Bone marrow (tissue), 2 donors: Measurements from ENCODE around the gene PPARG.
"Not testable (repeated sequence)": the region's sequence is repeated elsewhere in the genome, so short reads cannot be mapped to it uniquely, and the experiment has no call there.

Experiments used
- DNase-seq, 2 donors: peaks; one replicate each; lab custom pipeline; 2025; lab: John Stamatoyannopoulos, UW

Gene PPARG

GRCh38 chr3:12464181-12464580, 175.3 kb downstream of the PPARG start:
- DNase-seq: no peak

- DNase-seq: no peak
Measured at GRCh38 chr3:12465151-12465835, 176.4 kb downstream of the PPARG start.

- DNase-seq: no peak
Measured at GRCh38 chr3:12465836-12466225, 177.0 kb downstream of the PPARG start.

- no peak for DNase-seq
Measured at GRCh38 chr3:12467746-12468145, 178.9 kb downstream of the PPARG start.

GRCh38 chr3:12468276-12468675, 179.4 kb downstream of the PPARG start:
- no peak for DNase-seq

GRCh38 chr3:12468757-12469156, 179.9 kb downstream of the PPARG start:
- no peak for DNase-seq

GRCh38 chr3:12469222-12469621, 180.4 kb downstream of the PPARG start:
- DNase-seq: not testable (repeated sequence)

- no peak for DNase-seq
Measured at GRCh38 chr3:12470111-12470510, 181.2 kb downstream of the PPARG start.

- DNase-seq: no peak
Measured at GRCh38 chr3:12470680-12471079, 181.8 kb downstream of the PPARG start.

GRCh38 chr3:12471241-12471640, 182.4 kb downstream of the PPARG start:
- DNase-seq: no peak

GRCh38 chr3:12472000-12472610, 183.2 kb downstream of the PPARG start:
- DNase-seq: no peak

GRCh38 chr3:12472796-12473195, 183.9 kb downstream of the PPARG start:
- DNase-seq: no peak

GRCh38 chr3:12473511-12473910, 184.6 kb downstream of the PPARG start:
- no peak for DNase-seq

- no peak for DNase-seq
Measured at GRCh38 chr3:12476238-12476897, 187.5 kb downstream of the PPARG start.

- no peak for DNase-seq
Measured at GRCh38 chr3:12477256-12477655, 188.4 kb downstream of the PPARG start.

GRCh38 chr3:12478326-12478725, 189.5 kb downstream of the PPARG start:
- no peak for DNase-seq

- not testable (repeated sequence) for DNase-seq
Measured at GRCh38 chr3:12479198-12479597, 190.3 kb downstream of the PPARG start.

GRCh38 chr3:12479919-12480427, 191.1 kb downstream of the PPARG start:
- DNase-seq: peak in 1 of 2 donors; percentile 53

GRCh38 chr3:12483410-12483809, 194.5 kb downstream of the PPARG start:
- no peak for DNase-seq

- DNase-seq: no peak
Measured at GRCh38 chr3:12483872-12484197, 195.0 kb downstream of the PPARG start.
